Liver (tissue), 9 donors: Measurements from ENCODE around the gene TMEM218. TPM values are rescaled to one million over a fixed set of nuclear protein-coding genes. Genes with fewer than 3 reads are reported as not detected.

Experiments
- DNase-seq: peaks from one replicate; pipeline ENCODE4 v3.0.0-alpha.2; 2017; ENCODE audit warnings: low spot score
- H3K27ac ChIP-seq, 2 donors: one replicate each; pipeline ENCODE4 v1.7.0; 2013; ENCODE audit warnings: inconsistent platforms in 2 of 2, low read length in 2 of 2, control low read depth in 1 of 2, low read depth in 1 of 2, mild to moderate bottlenecking in 1 of 2
- H3K27me3 ChIP-seq, 4 donors: one replicate each; pipeline versions ENCODE4 v1.6.1 to v1.7.0; 2013; ENCODE audit warnings: low read length in 3 of 4, inconsistent platforms in 1 of 4, mild to moderate bottlenecking in 1 of 4, moderate library complexity in 1 of 4; ENCODE audit not compliant: control insufficient read depth in 4 of 4, insufficient read depth in 4 of 4
- H3K36me3 ChIP-seq, 4 donors: one replicate each; pipeline versions ENCODE4 v1.6.1 to v1.7.0; 2013; ENCODE audit warnings: low read length in 3 of 4, mild to moderate bottlenecking in 3 of 4, low read depth in 1 of 4, moderate library complexity in 1 of 4; ENCODE audit not compliant: control insufficient read depth in 4 of 4, insufficient read depth in 3 of 4
- H3K4me1 ChIP-seq, 4 donors: one replicate each; pipeline versions ENCODE4 v1.6.1 to v1.7.0; 2013; ENCODE audit warnings: low read length in 3 of 4, mild to moderate bottlenecking in 3 of 4, moderate library complexity in 1 of 4; ENCODE audit not compliant: control insufficient read depth in 4 of 4, insufficient read depth in 4 of 4
- H3K4me3 ChIP-seq, 3 donors: one replicate each; pipeline versions ENCODE4 v1.6.1 to v1.7.0; 2013; ENCODE audit warnings: low read length in 3 of 3, control low read depth in 1 of 3, low read depth in 1 of 3, mild to moderate bottlenecking in 1 of 3
- H3K9ac ChIP-seq, 2 donors: one replicate each; pipeline ENCODE4 v1.7.0; 2013; ENCODE audit warnings: low read length in 2 of 2, mild to moderate bottlenecking in 2 of 2, moderate library complexity in 2 of 2, control low read depth in 1 of 2, low read depth in 1 of 2
- H3K9me3 ChIP-seq, 4 donors: one replicate each; pipeline versions ENCODE4 v1.6.1 to v1.7.0; 2013; ENCODE audit warnings: low read length in 3 of 4; ENCODE audit not compliant: control insufficient read depth in 4 of 4
- ATF3 ChIP-seq: IDR thresholded peaks from 2 replicates; pipeline ENCODE4 v1.6.1; 2016; ENCODE audit warnings: antibody characterized with exemption
- EGR1 ChIP-seq, 2 donors: IDR thresholded peaks; 2 replicates each; pipeline ENCODE4 v1.6.1; 2016 to 2018; ENCODE audit warnings: antibody characterized with exemption in 2 of 2, low read depth in 2 of 2
- FOXA1 ChIP-seq: IDR thresholded peaks from 2 replicates; pipeline ENCODE4 v1.6.1; 2016; ENCODE audit warnings: antibody characterized with exemption
- FOXA2 ChIP-seq: IDR thresholded peaks from 2 replicates; pipeline ENCODE4 v1.6.1; 2016; ENCODE audit warnings: antibody characterized with exemption
- GABPA ChIP-seq, 2 donors: IDR thresholded peaks in 1 of 2; conservative IDR thresholded peaks in 1 of 2; 2 replicates each; pipeline ENCODE4 v1.6.1; 2016; ENCODE audit warnings: antibody characterized with exemption in 2 of 2, mild to moderate bottlenecking in 1 of 2, moderate library complexity in 1 of 2
- HNF4A ChIP-seq, 2 donors: conservative IDR thresholded peaks; 2 replicates each; pipeline ENCODE4 v1.6.1; 2016; ENCODE audit warnings: antibody characterized with exemption in 2 of 2, mild to moderate bottlenecking in 2 of 2
- HNF4G ChIP-seq: IDR thresholded peaks from 2 replicates; pipeline ENCODE4 v1.6.1; 2016; ENCODE audit warnings: antibody characterized with exemption
- JUND ChIP-seq, 2 donors: IDR thresholded peaks; 2 replicates each; pipeline ENCODE4 v1.6.1; 2016; ENCODE audit warnings: antibody characterized with exemption in 2 of 2
- NR2F2 ChIP-seq: IDR thresholded peaks from 2 replicates; pipeline ENCODE4 v1.6.1; 2016; ENCODE audit warnings: antibody characterized with exemption
- RAD21 ChIP-seq, 2 donors: IDR thresholded peaks; 2 replicates each; pipeline ENCODE4 v1.6.1; 2016; ENCODE audit warnings: antibody characterized with exemption in 2 of 2, mild to moderate bottlenecking in 2 of 2
- REST ChIP-seq: IDR thresholded peaks from 2 replicates; pipeline ENCODE4 v1.6.1; 2016; ENCODE audit warnings: antibody characterized with exemption, mild to moderate bottlenecking
- RXRA ChIP-seq, 2 donors: IDR thresholded peaks; 2 replicates each; pipeline ENCODE4 v1.6.1; 2017 to 2018; ENCODE audit warnings: antibody characterized with exemption in 2 of 2, mild to moderate bottlenecking in 1 of 2
- SP1 ChIP-seq: IDR thresholded peaks from 2 replicates; pipeline ENCODE4 v1.6.1; 2018; ENCODE audit warnings: antibody characterized with exemption, mild to moderate bottlenecking
- TAF1 ChIP-seq: conservative IDR thresholded peaks from 2 replicates; pipeline ENCODE4 v1.6.1; 2016; ENCODE audit warnings: antibody characterized with exemption, mild to moderate bottlenecking
- YY1 ChIP-seq: IDR thresholded peaks from 2 replicates; pipeline ENCODE4 v1.6.1; 2016; ENCODE audit warnings: antibody characterized with exemption, mild to moderate bottlenecking
- WGBS: extraction: QIAGEN DNeasy Blood & Tissue Kit; methylation state at CpG from one replicate; pipeline ENCODE4 v1.1.7; 2013; 5-methylcytosine and 5-hydroxymethylcytosine counted together
- polyA plus RNA-seq, 2 donors: library from polyadenylated mRNA; stranded (reverse) in 1 of 2; unstranded in 1 of 2; fragments of 200-250 nt in 1 of 2; fragments of >200 nt in 1 of 2; fragmentation: Nextera tagmentation in 1 of 2; extraction: Ambion mirVana in 1 of 2; gene quantifications; one replicate each; pipeline versions ENCODE4 v1.2.1 to v1.2.3, GENCODE V29; 2013 to 2015
- total RNA-seq, 2 donors: library from RNA; depleted of rRNA; stranded (reverse); fragments of >200 nt; gene quantifications; one replicate each; pipeline ENCODE4 v1.2.3, GENCODE V29; 2014
- TF ChIP-seq, protein P1 (sequence below): IDR thresholded peaks from 2 replicates; pipeline ENCODE4 v1.6.1; 2016; ENCODE audit warnings: antibody characterized with exemption
- TF ChIP-seq, protein P2 (sequence below): IDR thresholded peaks from 2 replicates; pipeline ENCODE4 v1.6.1; 2016; ENCODE audit warnings: antibody characterized with exemption
- TF ChIP-seq, protein P3 (sequence below): fragments of 150-350 bp; IDR thresholded peaks from 2 replicates; pipeline ENCODE4 v1.5.1; 2017; ENCODE audit warnings: improper control_type of control experiment, low read depth, low read length; ENCODE audit not compliant: missing input control
- donor health status: healthy.
- donor health status: healthy.
- donor health status: healthy.
- donor health status: healthy.
- donor health status: healthy.

TMEM218 gene
- total and polyA plus RNA-seq, 4 donors: 11.1 to 16.4 (median 14.1) TPM

- Histone ChIP-seq H3K9ac (no peak overlapping the region), H3K4me3 (no peak overlapping the region), H3K27ac (no peak overlapping the region), H3K9me3 (no peaks in the 10 kb centered on the region), H3K4me1 (no peaks in the 10 kb centered on the region), H3K36me3 (no peaks in the 10 kb centered on the region), H3K27me3 (no peaks in the 10 kb centered on the region)
- DNase-seq: peak; percentile 28
- WGBS: 85% methylated on average over 10 of the region's 10 CpGs
- TF ChIP-seq REST: no peak
- TF ChIP-seq RXRA (IDR thresholded peaks at IDR 0.05): no peak
- TF ChIP-seq HNF4G: no peak
- no peak for TF ChIP-seq FOXA1
- TF ChIP-seq ATF3: no peak
- no peak for TF ChIP-seq NR2F2
- TF ChIP-seq FOXA2: no peak
- TF ChIP-seq HNF4A (conservative IDR thresholded peaks at IDR 0.05): no peak
- no peak for TF ChIP-seq RAD21 (IDR thresholded peaks at IDR 0.05)
- TF ChIP-seq, protein P1, sequence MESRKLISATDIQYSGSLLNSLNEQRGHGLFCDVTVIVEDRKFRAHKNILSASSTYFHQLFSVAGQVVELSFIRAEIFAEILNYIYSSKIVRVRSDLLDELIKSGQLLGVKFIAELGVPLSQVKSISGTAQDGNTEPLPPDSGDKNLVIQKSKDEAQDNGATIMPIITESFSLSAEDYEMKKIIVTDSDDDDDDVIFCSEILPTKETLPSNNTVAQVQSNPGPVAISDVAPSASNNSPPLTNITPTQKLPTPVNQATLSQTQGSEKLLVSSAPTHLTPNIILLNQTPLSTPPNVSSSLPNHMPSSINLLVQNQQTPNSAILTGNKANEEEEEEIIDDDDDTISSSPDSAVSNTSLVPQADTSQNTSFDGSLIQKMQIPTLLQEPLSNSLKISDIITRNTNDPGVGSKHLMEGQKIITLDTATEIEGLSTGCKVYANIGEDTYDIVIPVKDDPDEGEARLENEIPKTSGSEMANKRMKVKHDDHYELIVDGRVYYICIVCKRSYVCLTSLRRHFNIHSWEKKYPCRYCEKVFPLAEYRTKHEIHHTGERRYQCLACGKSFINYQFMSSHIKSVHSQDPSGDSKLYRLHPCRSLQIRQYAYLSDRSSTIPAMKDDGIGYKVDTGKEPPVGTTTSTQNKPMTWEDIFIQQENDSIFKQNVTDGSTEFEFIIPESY: no peak
- no peak for TF ChIP-seq EGR1 (IDR thresholded peaks at IDR 0.05; ENCODE audit: low read depth in 2 of 2)
- no peak for TF ChIP-seq SP1
- no peak for TF ChIP-seq YY1
- TF ChIP-seq JUND (IDR thresholded peaks at IDR 0.05): no peak
- TF ChIP-seq, protein P2, sequence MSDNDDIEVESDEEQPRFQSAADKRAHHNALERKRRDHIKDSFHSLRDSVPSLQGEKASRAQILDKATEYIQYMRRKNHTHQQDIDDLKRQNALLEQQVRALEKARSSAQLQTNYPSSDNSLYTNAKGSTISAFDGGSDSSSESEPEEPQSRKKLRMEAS: no peak
- no peak for TF ChIP-seq GABPA (IDR thresholded peaks at IDR 0.05 in 1 of 2, conservative IDR thresholded peaks at IDR 0.05 in 1 of 2)
These were observed 28.7 kb downstream of the TMEM218 start for GRCh38 chr11:125082611-125083311.

GRCh38 chr11:125082040-125082439 is 29.4 kb downstream of the TMEM218 start:
- Histone ChIP-seq H3K9ac (no peak overlapping the region), H3K27ac (no peak overlapping the region), H3K4me3 (no peak overlapping the region), H3K36me3 (no peaks in the 10 kb centered on the region), H3K4me1 (no peaks in the 10 kb centered on the region), H3K9me3 (no peaks in the 10 kb centered on the region), H3K27me3 (no peaks in the 10 kb centered on the region)
- no peak for DNase-seq
- WGBS: 86% methylated on average over 5 of the region's 5 CpGs
- no peak for TF ChIP-seq YY1
- TF ChIP-seq RAD21 (IDR thresholded peaks at IDR 0.05): no peak
- TF ChIP-seq, protein P1: no peak
- TF ChIP-seq SP1: no peak
- no peak for TF ChIP-seq GABPA (IDR thresholded peaks at IDR 0.05 in 1 of 2, conservative IDR thresholded peaks at IDR 0.05 in 1 of 2)
- no peak for TF ChIP-seq JUND (IDR thresholded peaks at IDR 0.05)
- no peak for TF ChIP-seq TAF1
- TF ChIP-seq ATF3: no peak
- no peak for TF ChIP-seq HNF4A (conservative IDR thresholded peaks at IDR 0.05)
- TF ChIP-seq FOXA1: no peak
- TF ChIP-seq NR2F2: no peak
- no peak for TF ChIP-seq FOXA2
- TF ChIP-seq, protein P3, sequence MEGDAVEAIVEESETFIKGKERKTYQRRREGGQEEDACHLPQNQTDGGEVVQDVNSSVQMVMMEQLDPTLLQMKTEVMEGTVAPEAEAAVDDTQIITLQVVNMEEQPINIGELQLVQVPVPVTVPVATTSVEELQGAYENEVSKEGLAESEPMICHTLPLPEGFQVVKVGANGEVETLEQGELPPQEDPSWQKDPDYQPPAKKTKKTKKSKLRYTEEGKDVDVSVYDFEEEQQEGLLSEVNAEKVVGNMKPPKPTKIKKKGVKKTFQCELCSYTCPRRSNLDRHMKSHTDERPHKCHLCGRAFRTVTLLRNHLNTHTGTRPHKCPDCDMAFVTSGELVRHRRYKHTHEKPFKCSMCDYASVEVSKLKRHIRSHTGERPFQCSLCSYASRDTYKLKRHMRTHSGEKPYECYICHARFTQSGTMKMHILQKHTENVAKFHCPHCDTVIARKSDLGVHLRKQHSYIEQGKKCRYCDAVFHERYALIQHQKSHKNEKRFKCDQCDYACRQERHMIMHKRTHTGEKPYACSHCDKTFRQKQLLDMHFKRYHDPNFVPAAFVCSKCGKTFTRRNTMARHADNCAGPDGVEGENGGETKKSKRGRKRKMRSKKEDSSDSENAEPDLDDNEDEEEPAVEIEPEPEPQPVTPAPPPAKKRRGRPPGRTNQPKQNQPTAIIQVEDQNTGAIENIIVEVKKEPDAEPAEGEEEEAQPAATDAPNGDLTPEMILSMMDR: no peak
- no peak for TF ChIP-seq RXRA (IDR thresholded peaks at IDR 0.05)
- TF ChIP-seq EGR1 (IDR thresholded peaks at IDR 0.05; ENCODE audit: low read depth in 2 of 2): no peak
- TF ChIP-seq HNF4G: no peak
